Esophagus squamous epithelium (tissue), 4 donors: ENCODE measurements around the gene PTPRJ.

Experiments
- POLR2A ChIP-seq, 4 donors: fragments of 450-650 bp; IDR thresholded peaks; one replicate each; pipeline ENCODE4 v1.6.1; 2017; ENCODE audit warnings: antibody characterized with exemption in 4 of 4, mild to moderate bottlenecking in 4 of 4, moderate library complexity in 3 of 4
- TF ChIP-seq, protein P1 (sequence below), 6 experiments: fragments of 450-650 bp in 4 of 6; fragments of 200-600 bp in 2 of 6; sonication (generic) in 2 of 6; IDR thresholded peaks; one replicate each; pipeline ENCODE4 v1.5.1; 2016 to 2019; ENCODE audit warnings: antibody characterized with exemption in 6 of 6, mild to moderate bottlenecking in 4 of 6, moderate library complexity in 4 of 6

- TF ChIP-seq, protein P1, sequence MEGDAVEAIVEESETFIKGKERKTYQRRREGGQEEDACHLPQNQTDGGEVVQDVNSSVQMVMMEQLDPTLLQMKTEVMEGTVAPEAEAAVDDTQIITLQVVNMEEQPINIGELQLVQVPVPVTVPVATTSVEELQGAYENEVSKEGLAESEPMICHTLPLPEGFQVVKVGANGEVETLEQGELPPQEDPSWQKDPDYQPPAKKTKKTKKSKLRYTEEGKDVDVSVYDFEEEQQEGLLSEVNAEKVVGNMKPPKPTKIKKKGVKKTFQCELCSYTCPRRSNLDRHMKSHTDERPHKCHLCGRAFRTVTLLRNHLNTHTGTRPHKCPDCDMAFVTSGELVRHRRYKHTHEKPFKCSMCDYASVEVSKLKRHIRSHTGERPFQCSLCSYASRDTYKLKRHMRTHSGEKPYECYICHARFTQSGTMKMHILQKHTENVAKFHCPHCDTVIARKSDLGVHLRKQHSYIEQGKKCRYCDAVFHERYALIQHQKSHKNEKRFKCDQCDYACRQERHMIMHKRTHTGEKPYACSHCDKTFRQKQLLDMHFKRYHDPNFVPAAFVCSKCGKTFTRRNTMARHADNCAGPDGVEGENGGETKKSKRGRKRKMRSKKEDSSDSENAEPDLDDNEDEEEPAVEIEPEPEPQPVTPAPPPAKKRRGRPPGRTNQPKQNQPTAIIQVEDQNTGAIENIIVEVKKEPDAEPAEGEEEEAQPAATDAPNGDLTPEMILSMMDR (IDR thresholded peaks at IDR 0.05) = peak; percentile 66 to 92 (median 76)
- TF ChIP-seq POLR2A (IDR thresholded peaks at IDR 0.05) = no peak
Observed at GRCh38 chr11:48172818-48173609, 192.7 kb downstream of the PTPRJ start.
